Measurements from ENCODE around the gene SRL.

Gene SRL

GRCh38 chr16:4241928-4242283 lies at the start of gene SRL:
TSS of gene SRL (minus strand) at chr16:4242080. CDS start at chr16:4242067, 13 bp downstream.
- DNase-seq, result no peak

- no peak for DNase-seq
These were observed 48.5 kb upstream of the SRL start for GRCh38 chr16:4290236-4290830.

- peak; percentile 85 for DNase-seq
These were observed 46.5 kb upstream of the SRL start for GRCh38 chr16:4288148-4288921.

GRCh38 chr16:4285167-4285566 lies 43.3 kb upstream of the SRL start:
- no peak for DNase-seq

- DNase-seq, result no peak
These were observed 42.1 kb upstream of the SRL start for GRCh38 chr16:4283939-4284338.

- no peak for DNase-seq
These were observed 41.6 kb upstream of the SRL start for GRCh38 chr16:4283441-4283840.

GRCh38 chr16:4280625-4281024 lies 38.7 kb upstream of the SRL start:
- no peak for DNase-seq

- no peak for DNase-seq
These were observed 36.2 kb upstream of the SRL start for GRCh38 chr16:4277987-4278513.

GRCh38 chr16:4275861-4276260 lies 34.0 kb upstream of the SRL start:
- no peak for DNase-seq

GRCh38 chr16:4273858-4274311 lies 32.0 kb upstream of the SRL start:
- peak; percentile 31 for DNase-seq

GRCh38 chr16:4272114-4272956 lies 30.5 kb upstream of the SRL start:
- DNase-seq, result peak; percentile 31

GRCh38 chr16:4271176-4272113 lies 29.6 kb upstream of the SRL start:
- DNase-seq, result peak; percentile 87

GRCh38 chr16:4270595-4270994 lies 28.7 kb upstream of the SRL start:
- no peak for DNase-seq

GRCh38 chr16:4270091-4270490 lies 28.2 kb upstream of the SRL start:
- no peak for DNase-seq

- no peak for DNase-seq
These were observed 24.5 kb upstream of the SRL start for GRCh38 chr16:4266372-4266771.

GRCh38 chr16:4265676-4266075 lies 23.8 kb upstream of the SRL start:
- no peak for DNase-seq

GRCh38 chr16:4264546-4264945 lies 22.7 kb upstream of the SRL start:
- no peak for DNase-seq

GRCh38 chr16:4263504-4264436 lies 21.9 kb upstream of the SRL start:
- DNase-seq, result no peak

- no peak for DNase-seq
These were observed 20.5 kb upstream of the SRL start for GRCh38 chr16:4262303-4262835.

- DNase-seq, result peak; percentile 28
These were observed 19.8 kb upstream of the SRL start for GRCh38 chr16:4261557-4262172.
